Activated T-cell treated with anti-CD3 and anti-CD28 coated beads for 1 hour (primary cell): ENCODE results near the gene NOL9.
"Not testable (repeated sequence)": the region's sequence is repeated elsewhere in the genome, so short reads cannot be mapped to it uniquely, and the experiment has no call there.

ENCODE experiments used
- DNase-seq: peaks from one replicate; pipeline ENCODE4 v3.0.0-alpha.2; 2020; ENCODE audit warnings: low read depth

Gene NOL9

DNA sequence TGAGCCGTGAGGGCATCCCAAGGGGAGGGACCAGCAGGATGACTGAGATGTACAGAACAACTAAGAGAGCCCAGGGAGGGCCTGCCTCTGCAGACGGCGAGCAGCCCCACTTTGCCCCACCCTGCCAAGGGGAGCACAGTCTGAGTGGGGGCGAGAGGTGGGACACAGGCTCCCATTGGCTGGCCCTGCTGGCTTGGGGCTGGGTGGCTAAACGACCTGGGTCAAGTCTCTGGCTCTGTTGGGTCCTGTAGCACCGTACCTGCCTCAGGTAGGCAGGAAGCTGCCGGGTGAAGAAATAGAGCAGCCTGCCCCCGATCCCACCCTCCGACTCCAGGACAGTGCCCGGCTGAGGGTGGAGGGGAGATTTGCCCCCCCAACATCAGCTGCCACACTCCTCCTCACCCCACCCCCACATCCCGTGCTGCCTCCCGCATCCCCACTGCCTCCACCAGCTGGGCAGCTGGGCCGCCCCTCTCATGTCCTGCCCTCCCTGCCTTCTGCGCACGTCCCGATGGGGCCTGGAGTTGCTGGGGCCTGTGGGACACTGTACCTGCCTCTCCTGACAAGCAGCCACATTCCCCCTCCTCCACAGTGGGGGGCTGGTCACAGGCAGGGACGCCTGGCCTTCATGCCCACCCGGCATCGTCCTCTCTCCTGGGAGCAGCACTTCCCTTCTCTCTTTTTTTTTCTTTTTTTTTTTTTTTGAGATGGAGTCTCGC lies 50.3 kb downstream of the NOL9 start:
- no peak for DNase-seq

DNA sequence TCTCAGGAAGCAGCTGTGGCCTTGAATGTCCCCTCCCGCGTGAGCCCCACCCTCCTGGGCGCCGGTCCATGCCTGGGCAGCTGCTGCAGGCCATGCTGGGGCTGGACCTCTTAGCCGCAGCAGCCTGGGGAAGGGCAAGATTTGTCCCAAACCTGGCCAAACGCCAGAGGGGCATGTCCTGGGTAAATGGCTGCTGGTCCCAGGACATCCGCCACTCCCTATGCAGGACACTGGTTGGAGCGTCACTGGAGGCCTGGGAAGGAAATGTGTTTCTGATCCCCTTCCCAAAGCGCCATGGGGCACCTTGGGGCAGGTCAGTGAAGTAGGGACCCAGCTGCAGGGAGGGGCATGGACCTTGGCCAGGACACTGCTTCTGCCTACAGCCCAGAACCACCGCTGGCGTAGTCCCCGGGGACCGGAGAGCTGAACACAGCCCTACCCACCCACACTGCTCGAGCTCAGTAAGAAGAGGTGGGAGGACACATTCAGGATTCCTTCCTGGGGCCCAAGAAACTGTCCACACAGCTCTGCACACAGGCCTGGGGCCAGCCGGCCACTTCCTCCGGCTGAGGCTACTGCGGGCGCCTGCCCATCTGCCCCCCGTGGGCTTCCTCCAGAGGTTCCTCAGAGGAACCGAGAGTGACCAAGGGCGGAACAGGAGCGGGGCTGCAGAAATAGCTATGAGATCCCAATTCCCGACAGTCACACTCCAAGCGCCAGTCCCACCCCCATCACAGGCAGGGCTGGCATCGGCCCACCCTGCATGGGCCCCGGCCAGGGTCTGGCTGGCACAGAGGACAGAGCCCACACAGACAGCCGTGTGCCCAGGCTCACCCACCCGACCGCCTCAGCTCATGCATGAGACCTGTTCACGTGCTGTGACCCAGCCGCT lies 52.1 kb downstream of the NOL9 start:
- no peak for DNase-seq

DNA sequence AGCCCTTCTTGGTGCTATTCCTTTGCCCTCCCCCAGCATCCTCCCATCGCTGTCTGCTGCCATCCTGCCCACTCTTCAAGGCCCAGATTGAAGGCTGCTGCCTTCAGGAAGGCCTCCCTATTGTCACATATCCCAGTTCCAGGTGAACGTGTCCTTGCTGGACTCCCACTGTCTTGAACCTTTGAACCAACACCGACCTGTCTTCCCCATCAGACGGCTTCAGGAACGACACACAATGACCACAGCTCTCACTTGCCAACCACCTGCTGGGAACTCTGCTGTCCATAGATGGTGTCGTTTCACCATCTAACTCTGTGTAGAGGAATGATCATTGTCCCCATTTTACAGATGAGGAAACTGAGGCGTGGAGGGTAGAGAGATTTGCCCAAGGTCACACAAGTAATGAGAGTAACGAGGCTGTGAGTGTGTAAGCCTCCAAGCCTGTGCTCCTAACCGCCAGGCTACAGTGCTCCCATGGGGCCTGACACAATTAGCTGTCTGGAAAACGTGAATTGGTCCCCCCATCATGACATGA lies 53.0 kb downstream of the NOL9 start:
- DNase-seq: no peak

DNA sequence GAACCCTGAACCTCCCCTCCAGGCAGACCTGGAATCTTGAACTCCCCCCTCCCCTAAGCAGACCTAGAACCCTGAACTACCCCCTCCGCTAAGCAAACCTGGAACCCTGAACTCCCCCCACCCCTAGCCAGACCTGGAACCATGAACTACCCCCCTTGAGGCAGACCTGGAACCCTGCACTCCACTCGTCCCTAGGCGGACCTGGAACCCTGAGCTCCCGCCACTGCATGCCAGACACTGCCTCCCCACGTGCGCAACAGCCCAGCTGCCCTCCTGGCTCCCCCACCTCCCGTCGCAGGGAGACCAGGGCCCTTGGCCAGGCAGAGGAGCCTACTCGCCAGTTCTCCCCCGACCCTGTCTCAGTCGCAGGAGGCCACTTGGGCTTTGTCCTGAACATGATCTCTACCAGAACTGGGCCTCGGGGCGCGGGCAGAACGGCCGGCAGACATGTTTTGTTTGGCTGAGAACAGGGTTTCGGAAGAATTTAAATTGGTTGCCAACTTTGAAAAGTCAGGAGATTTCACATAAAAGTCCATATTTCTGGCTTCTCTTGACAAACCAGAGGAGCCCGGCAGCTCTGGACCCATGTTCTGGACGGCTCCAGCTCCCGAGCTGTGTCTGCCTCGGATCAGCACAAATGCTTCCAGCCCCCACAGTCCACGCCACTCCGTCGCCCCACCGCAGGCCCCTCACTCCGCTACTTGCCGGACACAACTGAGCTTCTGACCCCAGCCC lies 53.6 kb downstream of the NOL9 start:
- DNase-seq: no peak

DNA sequence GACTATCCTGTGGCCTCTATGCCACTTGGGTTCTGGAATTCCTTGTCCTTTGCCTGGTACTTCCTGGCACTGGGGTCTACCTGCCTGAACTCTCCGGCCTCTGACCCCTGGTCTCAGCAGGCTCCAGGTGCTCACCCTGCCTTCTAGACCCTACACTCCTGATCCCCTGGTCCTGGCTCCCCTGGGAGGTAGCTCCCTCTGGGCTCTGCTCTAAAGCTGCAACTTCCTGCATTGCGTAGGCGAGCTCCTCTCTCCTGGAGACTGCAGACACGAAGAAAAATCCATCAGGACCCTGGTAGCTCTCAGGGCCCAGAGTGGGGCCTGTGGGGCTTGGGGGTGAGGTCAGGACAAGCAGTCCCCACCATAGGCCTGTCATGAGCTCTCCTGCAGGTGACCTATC lies 55.0 kb downstream of the NOL9 start:
- DNase-seq: no peak

DNA sequence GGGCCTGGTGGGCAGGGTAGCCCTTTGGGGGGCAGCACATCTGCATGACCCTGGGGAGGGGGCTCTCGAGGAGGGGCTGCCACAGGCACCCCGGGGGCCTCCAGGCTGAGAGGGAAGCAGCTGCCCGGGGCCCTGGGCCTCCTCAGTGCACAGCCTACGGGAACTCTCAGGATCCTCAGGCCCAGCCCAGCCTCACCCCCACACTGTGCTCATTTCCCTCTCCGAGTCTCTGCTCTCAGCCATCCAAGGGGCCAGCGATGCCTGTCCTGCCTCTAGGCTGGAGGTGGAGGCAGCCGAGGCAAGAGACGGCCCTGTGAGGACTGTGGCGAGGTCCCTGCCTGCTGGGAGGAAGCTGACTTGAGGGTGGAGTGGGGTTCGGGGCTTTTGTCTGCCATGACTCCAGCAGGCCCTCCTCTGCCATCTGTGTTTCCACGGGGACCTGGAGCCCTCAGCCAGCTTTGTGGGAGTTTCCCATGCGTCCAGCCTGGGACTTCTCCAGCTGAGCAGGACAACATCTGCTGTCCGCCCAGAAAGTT lies 55.7 kb downstream of the NOL9 start:
- DNase-seq: no peak

DNA sequence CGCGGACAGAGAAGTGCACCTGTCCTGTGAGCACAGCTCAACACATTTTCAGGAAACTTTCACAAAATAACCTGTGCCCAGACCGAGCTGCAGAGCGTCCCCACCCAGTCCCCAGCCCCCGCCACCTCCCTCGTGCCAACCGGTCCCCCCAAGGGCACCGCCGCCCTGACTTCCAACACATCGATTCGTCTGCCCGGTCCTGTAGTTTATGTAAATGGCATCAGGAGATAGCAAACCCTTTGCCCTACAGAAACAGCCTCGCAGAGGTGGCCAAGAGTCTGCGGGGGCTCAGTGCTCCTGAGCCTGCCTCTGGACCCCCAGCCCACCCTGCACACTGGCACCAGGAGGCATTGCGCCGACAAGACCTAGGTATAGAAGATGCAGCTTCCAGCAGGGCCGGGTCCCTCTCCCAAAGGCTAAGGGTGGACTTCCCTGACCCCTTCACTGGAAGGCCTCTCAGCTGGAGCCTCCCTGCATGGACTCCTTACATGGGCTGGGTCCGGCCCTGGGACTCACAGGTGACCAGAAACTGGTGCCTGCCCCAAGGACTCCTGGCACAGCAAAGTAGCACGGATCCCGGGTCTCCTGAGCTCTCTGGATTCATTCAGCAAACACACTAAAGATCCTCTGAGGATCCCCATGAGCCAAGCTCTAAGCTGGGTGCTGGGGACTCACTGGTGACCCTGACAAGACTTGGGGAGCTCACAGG lies 56.3 kb downstream of the NOL9 start:
- DNase-seq: no peak

DNA sequence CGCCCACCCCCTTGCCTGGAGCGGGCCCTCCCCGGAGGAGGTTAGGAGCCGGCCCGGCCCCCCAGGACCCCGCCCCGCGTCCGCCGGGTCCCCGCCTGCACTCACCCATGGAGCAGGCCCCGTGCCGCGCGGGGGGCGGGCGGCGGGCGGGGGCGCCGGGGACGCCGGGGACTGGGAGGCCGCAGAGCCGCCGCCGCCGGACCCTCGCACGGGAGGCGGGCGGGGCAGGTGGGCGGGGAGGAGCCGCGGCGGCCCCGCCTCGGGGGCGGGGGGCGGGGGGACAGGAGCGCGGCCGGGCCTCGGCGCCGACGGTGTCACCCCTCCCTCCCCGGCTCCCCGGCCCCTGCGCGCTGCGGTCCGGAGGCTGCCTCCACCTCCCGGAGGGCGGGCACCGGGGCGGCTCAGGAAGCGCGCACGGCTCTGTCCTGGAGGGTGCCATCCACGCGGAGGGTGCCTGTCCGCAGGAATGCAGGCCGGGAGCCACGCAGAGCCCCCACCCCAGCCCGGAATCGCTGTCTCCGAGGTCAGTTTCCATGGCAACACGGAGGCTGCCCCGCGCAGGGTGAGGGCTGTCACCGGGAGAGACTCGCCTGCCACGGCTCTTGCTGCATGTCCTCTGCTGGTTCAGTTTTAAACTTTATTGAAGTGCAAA lies 57.0 kb downstream of the NOL9 start:
- DNase-seq: peak; percentile 37

DNA sequence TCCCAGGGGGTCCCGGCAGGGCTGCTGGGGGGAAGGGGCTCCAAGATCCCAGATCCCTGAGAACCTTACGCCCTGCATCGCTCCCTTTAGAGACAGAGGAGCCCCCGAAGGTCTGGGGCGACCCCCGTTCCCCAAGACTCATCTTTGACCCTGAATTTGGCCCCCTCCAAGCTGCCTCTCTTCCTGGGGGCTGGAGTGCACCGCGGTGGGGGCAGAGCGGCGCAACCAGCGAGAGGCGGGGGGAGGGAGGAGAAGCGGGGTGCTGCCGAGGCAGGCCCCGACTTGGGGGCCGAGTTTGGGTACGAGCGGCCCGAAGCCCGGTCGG lies 57.5 kb downstream of the NOL9 start:
- DNase-seq: no peak

DNA sequence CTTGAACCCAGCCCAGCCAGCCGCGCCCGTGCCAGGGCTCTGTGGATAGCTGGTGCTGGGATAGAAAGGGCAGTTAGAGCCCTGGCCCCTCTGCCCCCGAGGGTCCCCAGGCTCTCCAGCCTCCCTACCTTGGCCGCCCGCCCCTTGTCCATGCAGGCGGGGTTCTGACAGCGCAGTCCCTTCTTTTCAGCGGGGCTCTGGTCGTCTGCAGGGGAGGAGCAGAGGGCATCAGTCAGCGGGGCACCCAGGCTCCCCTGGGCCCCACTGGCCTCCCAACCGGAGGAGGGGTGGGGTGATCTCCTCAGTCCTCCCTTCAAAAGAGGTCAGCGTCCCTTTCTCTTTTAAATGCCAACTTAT lies 58.0 kb downstream of the NOL9 start:
- no peak for DNase-seq

DNA sequence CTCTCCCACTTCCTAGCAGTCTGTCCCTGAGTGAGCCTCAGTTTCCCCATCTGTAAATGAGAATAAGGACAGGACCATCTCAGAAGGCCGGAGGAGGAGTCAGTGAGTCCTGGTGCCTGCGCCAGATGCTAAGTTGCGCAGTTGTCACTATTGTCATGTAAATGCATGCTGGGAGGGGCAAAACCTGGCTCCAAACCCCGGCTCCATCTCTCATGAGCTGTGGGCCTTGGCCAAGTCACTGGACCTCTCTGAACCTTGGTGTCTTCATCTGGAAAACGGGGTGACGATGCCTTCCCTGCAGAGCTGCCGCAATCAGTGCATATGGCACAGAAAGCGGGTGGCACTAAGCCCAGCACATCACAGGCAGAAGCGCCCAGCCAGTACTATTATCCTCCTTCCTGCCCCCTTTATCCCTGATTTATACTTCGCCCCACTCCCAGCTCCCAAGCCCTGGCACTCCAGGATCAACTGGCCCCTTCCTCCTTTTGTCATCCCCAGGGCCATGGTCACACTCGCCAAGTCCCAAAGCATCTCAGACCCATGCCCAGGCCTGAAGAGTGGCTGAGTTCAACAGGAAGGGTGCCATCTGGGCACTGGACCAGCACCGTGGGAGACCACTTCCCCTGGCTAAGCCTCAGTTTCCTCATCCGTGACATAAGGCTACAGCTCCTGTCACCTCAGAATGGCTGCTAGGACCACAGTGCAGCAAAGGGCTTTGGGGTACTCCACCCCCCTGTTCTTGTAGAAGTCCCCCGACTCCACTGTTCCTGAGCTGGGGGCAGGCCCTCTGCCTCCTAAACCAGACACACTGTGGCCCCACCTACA lies 58.6 kb downstream of the NOL9 start:
- no peak for DNase-seq

DNA sequence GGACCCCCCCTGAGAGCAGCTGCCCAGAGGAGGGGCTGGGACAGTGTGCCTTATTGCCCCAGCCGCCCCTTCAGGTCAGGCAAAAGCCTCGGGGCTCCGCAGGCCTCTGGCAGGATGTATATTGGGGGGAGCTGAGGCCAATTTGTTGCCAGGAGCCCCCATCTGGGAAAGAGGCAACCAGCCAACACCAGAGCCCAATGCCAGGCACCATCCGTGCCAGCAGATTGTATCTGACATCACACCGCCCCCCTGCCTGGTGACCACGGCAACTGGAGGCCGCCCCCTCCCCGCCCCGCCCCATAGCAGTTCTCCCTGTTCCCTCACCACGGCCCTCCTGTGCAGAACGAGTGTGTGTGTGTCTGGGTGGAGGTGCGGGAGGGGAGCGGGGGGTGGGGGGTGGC lies 59.3 kb downstream of the NOL9 start:
- DNase-seq: no peak

DNA sequence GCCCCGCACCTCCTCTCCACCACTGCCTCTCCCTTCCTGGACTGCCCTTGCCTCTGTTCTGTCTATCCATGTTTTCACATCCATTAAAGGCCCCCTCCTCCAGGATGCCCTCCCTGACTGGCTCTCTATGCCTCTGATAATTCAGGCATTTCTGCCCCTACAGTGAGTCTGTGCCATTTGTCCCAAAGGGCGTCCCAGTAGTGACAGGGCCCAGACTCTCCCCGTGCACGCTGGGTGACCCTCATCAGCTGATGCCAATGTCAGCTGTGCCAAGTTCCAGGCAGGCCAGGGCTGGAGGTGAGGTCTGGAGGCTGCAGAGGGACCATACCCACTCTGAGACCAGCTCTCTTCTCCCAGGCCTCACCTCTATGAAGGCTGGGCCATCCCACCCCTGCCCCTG lies 59.7 kb downstream of the NOL9 start:
- DNase-seq: no peak

DNA sequence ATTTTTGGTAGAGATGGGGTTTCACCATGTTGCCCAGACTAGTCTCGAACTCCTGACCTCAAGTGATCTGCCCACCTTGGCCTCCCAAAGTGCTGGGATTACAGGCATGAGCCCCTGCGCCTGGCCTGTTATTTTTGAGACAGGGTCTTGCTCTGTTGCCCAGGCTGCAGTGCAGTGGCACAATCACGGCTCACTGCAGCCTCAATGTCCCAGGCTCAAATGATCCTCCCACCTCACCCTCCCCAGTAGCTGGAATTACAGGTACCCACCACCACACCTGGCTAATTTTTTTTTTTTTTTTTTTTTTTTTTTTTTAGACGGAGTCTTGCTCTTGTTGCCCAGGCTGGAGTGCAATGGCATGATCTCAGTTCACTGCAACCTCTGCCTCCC lies 60.5 kb downstream of the NOL9 start:
- not testable (repeated sequence) for DNase-seq

DNA sequence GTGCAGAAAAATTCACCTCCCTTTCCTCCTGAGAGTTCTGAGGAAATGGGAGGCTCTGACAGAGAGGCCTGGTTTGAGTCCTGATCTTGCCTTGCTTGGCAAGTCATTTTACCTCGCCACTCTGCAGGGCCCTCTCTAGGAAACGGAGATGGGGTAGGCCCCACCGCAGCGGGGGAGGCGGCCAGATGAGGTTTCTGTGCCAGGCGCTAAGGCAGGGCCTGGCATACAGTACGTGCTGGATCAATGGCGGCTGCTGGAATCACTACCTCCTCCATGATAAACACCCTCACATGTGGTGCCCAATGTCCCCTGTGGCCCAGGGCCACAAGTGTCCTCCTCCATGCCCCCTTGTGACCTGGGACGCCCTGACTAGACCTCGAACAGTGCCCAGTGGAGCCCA lies 62.3 kb downstream of the NOL9 start:
- DNase-seq: no peak

DNA sequence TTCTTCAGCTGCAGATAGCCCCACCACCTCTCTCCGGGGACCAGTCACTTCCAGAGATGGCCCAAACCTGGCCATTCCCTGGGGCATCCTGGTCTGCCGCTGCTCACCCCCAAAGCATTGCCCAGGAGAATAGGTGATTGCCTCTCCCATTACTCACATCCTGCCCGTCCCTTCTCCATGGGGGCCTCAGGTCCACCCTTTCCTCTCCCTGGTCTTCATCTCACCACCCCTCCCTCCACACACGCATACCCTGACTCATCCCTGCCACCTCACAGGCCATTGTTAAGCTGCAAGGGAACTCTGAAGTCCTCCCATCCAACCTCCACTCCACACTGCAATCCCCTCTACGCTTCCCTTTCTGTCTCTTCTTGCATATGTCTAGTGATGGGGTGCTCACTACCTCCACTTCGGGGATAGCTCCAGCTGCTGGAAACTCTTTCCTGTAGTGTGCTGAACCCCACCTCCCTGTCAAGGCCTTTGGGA lies 62.8 kb downstream of the NOL9 start, which contains the start of gene PLEKHG5:
PLEKHG5 (minus strand) TSS at position 188 of the 483 bp plus-strand sequence. CDS start 14,096 bp downstream, outside the sequence.
- no peak for DNase-seq

DNA sequence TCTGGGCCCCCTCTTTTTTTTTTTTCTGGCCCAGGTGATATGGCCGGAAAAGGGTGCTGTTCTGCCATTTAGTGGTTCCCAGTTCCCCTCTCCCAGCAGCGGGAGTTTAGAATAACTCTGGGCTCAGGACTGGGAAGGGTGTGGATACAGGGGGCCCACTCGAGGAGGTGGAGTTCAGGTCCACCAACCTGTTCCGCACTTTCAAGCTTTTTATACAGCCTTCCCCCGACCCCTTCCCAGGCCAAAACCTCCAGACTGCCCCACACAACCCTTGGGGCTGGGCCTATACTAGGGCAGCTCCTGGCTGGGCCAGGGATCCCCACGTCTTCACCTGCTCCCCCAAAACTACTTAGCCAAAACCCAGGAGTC lies 63.2 kb downstream of the NOL9 start:
- no peak for DNase-seq

DNA sequence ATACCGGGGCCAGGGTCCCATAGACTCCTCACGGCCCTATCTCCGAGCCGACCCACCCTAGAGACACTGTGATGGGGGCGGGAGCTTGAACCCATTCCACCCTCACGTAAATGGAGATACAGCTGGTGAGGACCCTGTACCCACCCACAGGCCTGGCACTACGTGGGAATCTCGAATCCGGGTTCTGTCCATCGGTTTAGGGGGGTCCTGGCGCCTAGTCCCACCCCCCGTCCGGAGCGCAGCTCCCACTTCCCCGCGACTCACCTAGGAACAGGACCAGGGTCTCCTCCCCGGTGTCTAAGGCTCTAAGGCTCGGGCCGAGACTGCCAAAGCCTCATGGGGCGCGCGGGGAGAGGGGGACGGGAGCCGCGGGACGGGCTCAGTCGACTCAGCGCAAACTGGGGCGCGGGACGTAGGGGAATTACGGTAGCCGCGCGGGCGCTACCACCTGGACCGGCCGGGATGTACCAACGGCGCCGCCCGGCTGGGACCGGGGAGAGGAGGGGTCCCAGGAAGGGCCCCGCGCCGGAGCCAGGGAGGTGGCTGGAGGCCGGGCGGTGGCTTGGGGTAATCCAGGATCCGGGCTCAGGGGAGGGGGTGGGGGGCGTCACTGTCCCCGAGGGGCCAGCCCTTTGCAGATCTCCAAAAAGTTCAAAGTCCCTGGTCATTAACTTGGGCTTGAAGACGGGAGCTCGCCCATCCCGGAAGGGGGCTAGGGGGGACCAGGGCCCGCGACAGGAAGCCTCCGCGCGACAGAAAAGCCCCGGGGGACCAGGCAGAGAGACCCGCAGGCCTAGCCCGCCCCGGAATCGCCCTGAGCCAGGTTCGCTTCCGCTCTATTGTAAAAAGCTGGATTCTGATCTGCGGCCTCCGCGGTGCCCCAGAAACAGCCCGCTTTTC lies 63.9 kb downstream of the NOL9 start:
- DNase-seq: peak; percentile 30

DNA sequence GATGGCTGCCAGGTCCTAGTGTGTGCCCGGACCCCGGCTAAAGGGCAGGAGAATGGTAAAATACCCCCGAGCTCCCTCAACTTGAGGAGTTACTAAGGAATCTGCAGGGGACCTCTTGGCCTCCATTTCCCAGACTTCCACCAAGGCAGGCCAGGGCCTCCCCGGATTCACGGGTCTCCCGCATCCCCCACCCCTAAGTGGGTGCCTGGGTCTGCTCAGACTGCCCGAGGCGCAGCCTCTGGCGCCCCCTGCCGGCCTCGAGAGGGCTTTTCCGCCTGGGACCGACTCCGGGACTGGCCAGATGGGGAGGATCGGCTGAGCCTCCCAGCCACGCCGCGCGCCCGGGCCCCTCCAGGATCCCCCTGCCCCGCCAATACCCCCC lies 64.5 kb downstream of the NOL9 start:
- peak; percentile 69 for DNase-seq
